ENCODE measurements around the gene CCDC194. TPM values are rescaled to one million over a fixed set of nuclear protein-coding genes. Genes with fewer than 3 reads are reported as not detected.
A peak's percentile ranks its signal among the peaks of the same experiment; 100 is the strongest.

Gene CCDC194
- total RNA-seq, 1 experiment from 2014 or later, result not detected

- BruUV-seq (replicated peaks), result no TSS peak
- Histone ChIP-seq H3K27ac (ENCODE audit: low read depth, low read length) (no peak overlapping the region), H3K9ac (ENCODE audit: low read length) (peak overlapping the region; percentile 11; the same call in 1 of the 2 replicates), H3K4me3 (replicated peaks in 1 of 2; ENCODE audit: low read depth in 1 of 2, low read length in 2 of 2) (no peak overlapping the region), H4K20me1 (ENCODE audit: insufficient read depth) (no peaks in the 10 kb centered on the region), H3K79me2 (ENCODE audit: insufficient read depth, low read length) (no peaks in the 10 kb centered on the region), H3K27me3 (ENCODE audit: insufficient read depth, low read length) (no peaks in the 10 kb centered on the region), H3K9me3 (ENCODE audit: control insufficient read depth in 1 of 2, insufficient read depth in 1 of 2, low read depth in 1 of 2, low read length in 2 of 2) (no peaks in the 10 kb centered on the region), H3K4me2 (ENCODE audit: low read length) (peak overlapping the region; percentile 47), H3K36me3 (ENCODE audit: control insufficient read depth in 1 of 2, insufficient read depth in 2 of 2, low read length in 2 of 2) (no peaks in the 10 kb centered on the region), H3K4me1 (ENCODE audit: control insufficient read depth in 1 of 2, insufficient read depth in 2 of 2, low read length in 2 of 2) (peaks cover 6 to 10% of the 10 kb centered on the region in 2 experiments; a peak in 3 of 4 replicates), H3K9me2 (ENCODE audit: insufficient read depth) (no peaks in the 10 kb centered on the region), H2AFZ (ENCODE audit: low read depth, low read length, poor library complexity, severe bottlenecking) (no peak overlapping the region)
- ATAC-seq, result peak; percentile 91
- DNase-seq (ENCODE audit: low read depth, low spot score), result peak; percentile 37
- RAD21 ChIA-PET (ENCODE audit: low non-redundant PET in 1 of 2, low total read pairs in 2 of 2, uncharacterized antibody in 2 of 2, unreplicated experiment in 2 of 2), result no interaction called here
- POLR2A ChIA-PET, result no interaction called here
- TF ChIP-seq TCF7L2 (IDR thresholded peaks at IDR 0.05; ENCODE audit: borderline replicate concordance, extremely low read depth, insufficient read depth, insufficient read length) (no peak), ELF1 (IDR thresholded peaks at IDR 0.05; ENCODE audit: borderline replicate concordance, low read depth) (no peak), EZH2 (IDR thresholded peaks at IDR 0.05) (no peak), EGR1 (IDR thresholded peaks at IDR 0.05; ENCODE audit: low read depth) (no peak), YY1 (IDR thresholded peaks at IDR 0.05; ENCODE audit: extremely low read depth, insufficient replicate concordance, low read depth, low read length) (no peak), MAX (IDR thresholded peaks at IDR 0.05) (no peak), CBX3 (IDR thresholded peaks at IDR 0.05; ENCODE audit: low read depth) (no peak), ATF3 (IDR thresholded peaks at IDR 0.05) (no peak), SP1 (IDR thresholded peaks at IDR 0.05; ENCODE audit: low read depth) (no peak; the same call in 1 of the 2 replicates), POLR2AphosphoS5 (IDR thresholded peaks at IDR 0.05; ENCODE audit: low read depth, low read length) (no peak), FOSL1 (IDR thresholded peaks at IDR 0.05; ENCODE audit: low read depth) (no peak; the same call in 1 of the 2 replicates)
- TF ChIP-seq, protein P1, sequence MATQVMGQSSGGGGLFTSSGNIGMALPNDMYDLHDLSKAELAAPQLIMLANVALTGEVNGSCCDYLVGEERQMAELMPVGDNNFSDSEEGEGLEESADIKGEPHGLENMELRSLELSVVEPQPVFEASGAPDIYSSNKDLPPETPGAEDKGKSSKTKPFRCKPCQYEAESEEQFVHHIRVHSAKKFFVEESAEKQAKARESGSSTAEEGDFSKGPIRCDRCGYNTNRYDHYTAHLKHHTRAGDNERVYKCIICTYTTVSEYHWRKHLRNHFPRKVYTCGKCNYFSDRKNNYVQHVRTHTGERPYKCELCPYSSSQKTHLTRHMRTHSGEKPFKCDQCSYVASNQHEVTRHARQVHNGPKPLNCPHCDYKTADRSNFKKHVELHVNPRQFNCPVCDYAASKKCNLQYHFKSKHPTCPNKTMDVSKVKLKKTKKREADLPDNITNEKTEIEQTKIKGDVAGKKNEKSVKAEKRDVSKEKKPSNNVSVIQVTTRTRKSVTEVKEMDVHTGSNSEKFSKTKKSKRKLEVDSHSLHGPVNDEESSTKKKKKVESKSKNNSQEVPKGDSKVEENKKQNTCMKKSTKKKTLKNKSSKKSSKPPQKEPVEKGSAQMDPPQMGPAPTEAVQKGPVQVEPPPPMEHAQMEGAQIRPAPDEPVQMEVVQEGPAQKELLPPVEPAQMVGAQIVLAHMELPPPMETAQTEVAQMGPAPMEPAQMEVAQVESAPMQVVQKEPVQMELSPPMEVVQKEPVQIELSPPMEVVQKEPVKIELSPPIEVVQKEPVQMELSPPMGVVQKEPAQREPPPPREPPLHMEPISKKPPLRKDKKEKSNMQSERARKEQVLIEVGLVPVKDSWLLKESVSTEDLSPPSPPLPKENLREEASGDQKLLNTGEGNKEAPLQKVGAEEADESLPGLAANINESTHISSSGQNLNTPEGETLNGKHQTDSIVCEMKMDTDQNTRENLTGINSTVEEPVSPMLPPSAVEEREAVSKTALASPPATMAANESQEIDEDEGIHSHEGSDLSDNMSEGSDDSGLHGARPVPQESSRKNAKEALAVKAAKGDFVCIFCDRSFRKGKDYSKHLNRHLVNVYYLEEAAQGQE (IDR thresholded peaks at IDR 0.05; ENCODE audit: low read depth), result no peak
- TF ChIP-seq, protein P2, sequence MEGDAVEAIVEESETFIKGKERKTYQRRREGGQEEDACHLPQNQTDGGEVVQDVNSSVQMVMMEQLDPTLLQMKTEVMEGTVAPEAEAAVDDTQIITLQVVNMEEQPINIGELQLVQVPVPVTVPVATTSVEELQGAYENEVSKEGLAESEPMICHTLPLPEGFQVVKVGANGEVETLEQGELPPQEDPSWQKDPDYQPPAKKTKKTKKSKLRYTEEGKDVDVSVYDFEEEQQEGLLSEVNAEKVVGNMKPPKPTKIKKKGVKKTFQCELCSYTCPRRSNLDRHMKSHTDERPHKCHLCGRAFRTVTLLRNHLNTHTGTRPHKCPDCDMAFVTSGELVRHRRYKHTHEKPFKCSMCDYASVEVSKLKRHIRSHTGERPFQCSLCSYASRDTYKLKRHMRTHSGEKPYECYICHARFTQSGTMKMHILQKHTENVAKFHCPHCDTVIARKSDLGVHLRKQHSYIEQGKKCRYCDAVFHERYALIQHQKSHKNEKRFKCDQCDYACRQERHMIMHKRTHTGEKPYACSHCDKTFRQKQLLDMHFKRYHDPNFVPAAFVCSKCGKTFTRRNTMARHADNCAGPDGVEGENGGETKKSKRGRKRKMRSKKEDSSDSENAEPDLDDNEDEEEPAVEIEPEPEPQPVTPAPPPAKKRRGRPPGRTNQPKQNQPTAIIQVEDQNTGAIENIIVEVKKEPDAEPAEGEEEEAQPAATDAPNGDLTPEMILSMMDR (IDR thresholded peaks at IDR 0.05 in 2 of 3, conservative IDR thresholded peaks at IDR 0.05 in 1 of 3; ENCODE audit: borderline replicate concordance in 1 of 3, insufficient read depth in 1 of 3, low read depth in 2 of 3, low read length in 2 of 3), result no peak
- intact Hi-C loops (cut with micrococcal nuclease), result no loop called here
- CTCF ChIA-PET, result interaction anchor here (1.0 to 1.8 kb wide), 2 partner anchors 10 to 13 kb away, joined by 4 read pairs; no protein-coding TSS in a partner anchor
These were observed 35.6 kb downstream of the CCDC194 start for GRCh38 chr19:17358395-17358794.

Measured in HCT116 (cell line).